Activated T-cell treated with anti-CD3 and anti-CD28 coated beads, Interleukin-2, amount 50 U/mL, for 4 hours (primary cell): ENCODE data around the gene ADCYAP1. TPM values are rescaled to one million over a fixed set of nuclear protein-coding genes. Genes with fewer than 3 reads are reported as not detected.

ENCODE experiments used
- ATAC-seq, 2 donors: fragments of 200-7000 bp; cut with Tn5 transposase; one replicate each; pipeline ENCODE4 v1.10.0; 2021
- DNase-seq: peaks from one replicate; pipeline ENCODE4 v3.0.0-alpha.2; 2020
- H3K27me3 Mint-ChIP-seq: one replicate; pipeline ENCODE4 v1.8.0; 2021; ENCODE audit warnings: low read depth, mixed read lengths
- H3K36me3 Mint-ChIP-seq: one replicate; pipeline ENCODE4 v1.8.0; 2022; ENCODE audit warnings: mixed read lengths; ENCODE audit not compliant: insufficient read depth
- H3K4me1 Mint-ChIP-seq: one replicate; pipeline ENCODE4 v1.8.0; 2021; ENCODE audit warnings: low read depth, mixed read lengths
- H3K4me3 Mint-ChIP-seq: one replicate; pipeline ENCODE4 v1.8.0; 2021; ENCODE audit warnings: mild to moderate bottlenecking, moderate library complexity, mixed read lengths
- H3K9me3 Mint-ChIP-seq: one replicate; pipeline ENCODE4 v1.8.0; 2021; ENCODE audit warnings: mixed read lengths
- total RNA-seq, 3 donors: library from RNA; stranded (reverse); gene quantifications; one replicate each; pipeline ENCODE4 v1.2.1, GENCODE V29; 2021

The ADCYAP1 gene
- total RNA-seq, 3 donors from 2014 or later = not detected

DNA sequence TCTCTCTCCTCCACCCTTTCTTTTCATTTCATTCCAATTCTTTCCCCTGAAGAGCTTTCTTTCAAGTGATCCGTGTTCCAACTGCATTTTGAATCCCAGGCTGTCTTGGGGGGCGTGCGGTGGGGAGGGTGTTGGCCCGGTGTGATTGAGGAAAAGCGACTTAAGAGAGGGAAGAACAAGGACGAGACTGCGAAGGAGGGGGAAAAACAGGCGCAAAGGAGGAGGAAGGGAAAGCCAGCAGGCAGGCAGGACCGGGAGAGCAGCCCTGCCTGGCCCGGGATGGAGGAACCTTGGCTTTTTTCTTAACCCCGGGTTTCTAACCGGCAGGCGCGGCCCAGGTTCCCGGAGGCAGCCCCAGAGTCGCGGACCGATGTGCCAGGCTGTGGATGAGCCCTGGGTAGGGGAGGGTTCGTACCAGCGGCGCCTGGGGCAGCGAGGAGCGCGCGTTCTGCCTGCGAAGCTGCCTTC lies 1.3 kb downstream of the ADCYAP1 start:
- Mint-ChIP-seq H3K9me3 (no peaks in the 10 kb centered on the region), H3K27me3 (peaks cover 78% of the 10 kb centered on the region), H3K4me1 (peaks cover 20% of the 10 kb centered on the region), H3K4me3 (no peak overlapping the region), H3K36me3 (peaks cover 1% of the 10 kb centered on the region)
- no peak for DNase-seq
- no peak for ATAC-seq

GRCh38 chr18:906416-907114 lies 1.9 kb downstream of the ADCYAP1 start:
- ATAC-seq (peak in 1 of 2 donors; percentile 18), DNase-seq (no peak)
- peaks cover 1% of the 10 kb centered on the region for H3K36me3 Mint-ChIP-seq
- no peak overlapping the region for H3K4me3 Mint-ChIP-seq
- H3K9me3 Mint-ChIP-seq = no peaks in the 10 kb centered on the region
- H3K4me1 Mint-ChIP-seq = peaks cover 20% of the 10 kb centered on the region
- peaks cover 79% of the 10 kb centered on the region for H3K27me3 Mint-ChIP-seq

DNA sequence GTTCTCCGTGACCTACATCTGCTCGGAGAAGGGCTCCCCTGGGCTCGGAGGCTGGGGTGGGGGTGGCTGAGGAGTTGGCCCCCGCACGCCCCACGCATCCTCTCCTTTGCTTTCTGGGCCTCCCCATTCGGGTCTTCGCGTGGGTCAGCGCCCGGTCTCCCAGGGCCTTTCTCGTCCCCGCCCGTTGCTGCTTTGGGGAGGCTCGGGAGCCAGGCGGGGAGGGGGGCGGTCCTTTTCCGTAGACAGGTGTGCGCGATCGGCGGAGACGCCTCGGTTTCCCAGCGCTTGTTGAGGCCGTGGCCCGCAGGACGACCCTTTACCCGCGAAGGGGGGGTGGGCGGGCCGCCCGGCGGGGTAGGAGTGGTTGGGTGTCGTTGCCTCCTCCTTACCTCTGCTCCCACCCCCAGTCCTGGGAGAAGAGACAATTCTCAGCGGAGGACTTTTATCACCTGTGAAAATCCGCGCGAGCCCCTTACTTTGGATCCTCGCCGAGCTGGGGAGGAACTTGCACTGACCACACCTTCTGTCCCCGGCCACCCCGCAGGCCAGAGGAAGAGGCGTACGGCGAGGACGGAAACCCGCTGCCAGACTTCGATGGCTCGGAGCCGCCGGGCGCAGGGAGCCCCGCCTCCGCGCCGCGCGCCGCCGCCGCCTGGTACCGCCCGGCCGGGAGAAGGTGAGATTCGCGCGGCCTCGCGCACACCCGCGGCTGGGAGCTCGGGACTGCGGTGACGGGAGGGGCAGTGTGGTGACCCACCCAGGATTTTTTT lies 2.6 kb downstream of the ADCYAP1 start:
- Mint-ChIP-seq H3K36me3 (peaks cover 1% of the 10 kb centered on the region), H3K27me3 (peaks cover 79% of the 10 kb centered on the region), H3K4me3 (peak overlapping the region; percentile 52), H3K9me3 (no peaks in the 10 kb centered on the region), H3K4me1 (peaks cover 20% of the 10 kb centered on the region)
- peak; percentile 45 to 65 for ATAC-seq
- no peak for DNase-seq

GRCh38 chr18:907885-908757 lies 3.5 kb downstream of the ADCYAP1 start:
- DNase-seq (no peak), ATAC-seq (peak in 1 of 2 donors; percentile 39)
- peaks cover 1% of the 10 kb centered on the region for H3K36me3 Mint-ChIP-seq
- peak overlapping the region; percentile 52 for H3K4me3 Mint-ChIP-seq
- H3K9me3 Mint-ChIP-seq = no peaks in the 10 kb centered on the region
- H3K4me1 Mint-ChIP-seq = peaks cover 20% of the 10 kb centered on the region
- peaks cover 76% of the 10 kb centered on the region for H3K27me3 Mint-ChIP-seq

DNA sequence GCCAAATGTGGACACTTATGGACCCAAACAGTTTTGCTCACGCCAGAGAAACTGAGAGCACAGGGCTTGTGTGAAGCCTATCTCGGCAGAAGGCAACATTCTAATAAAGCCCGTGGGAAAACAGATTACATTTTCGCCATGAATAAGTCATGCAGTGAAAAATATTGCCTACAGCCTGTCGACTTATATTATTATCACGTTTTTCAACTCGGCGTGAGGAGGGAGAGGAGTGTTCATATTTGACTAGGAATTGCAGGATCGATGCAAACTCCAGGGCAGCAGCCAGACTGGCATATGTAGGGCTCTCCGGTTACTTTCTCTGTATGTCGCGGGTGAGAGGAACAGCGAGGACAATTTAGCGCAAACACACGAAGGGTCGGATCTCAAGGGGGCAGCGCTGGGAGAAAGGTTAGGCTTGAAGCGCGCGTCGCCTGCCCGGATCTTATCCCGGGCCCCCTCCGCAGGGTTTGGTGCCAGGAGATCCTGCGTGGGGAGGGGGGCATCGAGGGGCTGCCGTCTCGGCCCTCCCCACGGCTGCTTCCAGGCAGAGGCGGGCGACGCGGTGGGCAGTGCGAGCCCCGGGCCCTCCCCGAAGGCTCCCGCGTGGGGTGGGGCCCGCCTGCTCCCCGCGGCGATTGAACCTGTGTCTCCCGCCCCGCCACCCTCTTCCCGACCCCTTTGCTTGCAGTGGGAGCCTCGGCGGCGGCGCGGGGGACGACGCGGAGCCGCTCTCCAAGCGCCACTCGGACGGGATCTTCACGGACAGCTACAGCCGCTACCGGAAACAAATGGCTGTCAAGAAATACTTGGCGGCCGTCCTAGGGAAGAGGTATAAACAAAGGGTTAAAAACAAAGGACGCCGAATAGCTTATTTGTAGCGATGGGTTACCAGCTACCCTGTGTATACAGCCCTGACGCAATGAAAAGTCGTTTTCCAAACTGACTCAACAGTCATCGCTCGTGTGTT lies 4.4 kb downstream of the ADCYAP1 start:
- ATAC-seq (no peak), DNase-seq (no peak)
- Mint-ChIP-seq H3K4me3 (peak overlapping the region; percentile 52), H3K4me1 (peaks cover 20% of the 10 kb centered on the region), H3K36me3 (peaks cover 1% of the 10 kb centered on the region), H3K9me3 (no peaks in the 10 kb centered on the region), H3K27me3 (peaks cover 74% of the 10 kb centered on the region)

- DNase-seq (no peak), ATAC-seq (no peak)
- Mint-ChIP-seq H3K36me3 (peaks cover 1% of the 10 kb centered on the region), H3K4me3 (no peak overlapping the region), H3K27me3 (peaks cover 66% of the 10 kb centered on the region), H3K9me3 (no peaks in the 10 kb centered on the region), H3K4me1 (peaks cover 20% of the 10 kb centered on the region)
Measured at GRCh38 chr18:910247-910646, 5.6 kb downstream of the ADCYAP1 start.

DNA sequence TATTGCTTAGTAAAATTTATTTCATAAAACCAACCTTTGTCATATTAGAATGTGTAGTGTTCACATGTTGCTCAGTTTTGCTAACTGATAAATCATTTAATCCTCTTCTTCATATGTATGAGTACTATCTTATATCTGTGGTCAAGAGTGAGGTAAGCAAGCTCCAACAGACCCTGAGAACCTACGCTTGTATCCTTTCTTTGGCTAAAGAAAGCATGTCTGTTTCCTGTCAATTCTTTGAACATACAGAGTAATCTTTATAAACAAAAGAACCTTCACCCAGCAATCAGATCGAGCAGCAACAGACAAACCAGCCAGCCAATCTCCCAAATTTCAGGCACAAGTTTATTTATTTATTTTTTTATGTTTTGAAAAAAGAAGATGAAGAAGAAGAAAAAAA lies 6.4 kb downstream of the ADCYAP1 start:
- no peaks in the 10 kb centered on the region for H3K9me3 Mint-ChIP-seq
- H3K4me1 Mint-ChIP-seq = peaks cover 16% of the 10 kb centered on the region
- DNase-seq (no peak), ATAC-seq (no peak)
- no peak overlapping the region for H3K4me3 Mint-ChIP-seq
- peaks cover 1% of the 10 kb centered on the region for H3K36me3 Mint-ChIP-seq
- peaks cover 63% of the 10 kb centered on the region for H3K27me3 Mint-ChIP-seq

GRCh38 chr18:911486-911885 lies 6.8 kb downstream of the ADCYAP1 start:
- Mint-ChIP-seq H3K9me3 (no peaks in the 10 kb centered on the region), H3K27me3 (peaks cover 59% of the 10 kb centered on the region), H3K4me3 (no peak overlapping the region), H3K36me3 (peaks cover 1% of the 10 kb centered on the region), H3K4me1 (peaks cover 14% of the 10 kb centered on the region)
- ATAC-seq = no peak
- DNase-seq = no peak

DNA sequence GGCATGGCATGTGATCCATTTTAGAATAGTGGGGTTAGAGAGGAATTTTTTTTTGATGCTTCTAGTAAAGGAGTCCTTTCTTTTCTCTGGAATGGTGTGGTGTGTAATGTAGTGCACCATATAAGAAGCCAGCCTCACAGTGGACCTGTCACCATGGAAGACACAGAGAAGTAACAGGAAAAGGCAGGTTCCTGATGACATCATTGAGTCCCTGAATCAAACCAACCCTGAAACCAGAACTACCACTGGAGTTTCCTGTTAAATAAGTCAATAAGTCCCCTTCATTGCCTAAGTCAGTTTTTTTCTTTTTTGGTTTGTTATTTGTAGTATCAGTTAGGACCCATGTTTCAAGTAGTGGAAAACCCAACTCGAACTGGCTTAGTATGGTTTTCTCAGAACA lies 11.9 kb downstream of the ADCYAP1 start:
- no peaks in the 10 kb centered on the region for H3K9me3 Mint-ChIP-seq
- H3K36me3 Mint-ChIP-seq = no peaks in the 10 kb centered on the region
- DNase-seq = no peak
- peaks cover 48% of the 10 kb centered on the region for H3K27me3 Mint-ChIP-seq
- no peaks in the 10 kb centered on the region for H3K4me1 Mint-ChIP-seq
- no peak overlapping the region for H3K4me3 Mint-ChIP-seq
- ATAC-seq = no peak

- H3K4me1 Mint-ChIP-seq = no peaks in the 10 kb centered on the region
- H3K36me3 Mint-ChIP-seq = no peaks in the 10 kb centered on the region
- H3K27me3 Mint-ChIP-seq = peaks cover 32% of the 10 kb centered on the region
- ATAC-seq = no peak
- no peak overlapping the region for H3K4me3 Mint-ChIP-seq
- no peak for DNase-seq
- no peaks in the 10 kb centered on the region for H3K9me3 Mint-ChIP-seq
Measured at GRCh38 chr18:919078-919477, 14.4 kb downstream of the ADCYAP1 start.

GRCh38 chr18:923144-923866 lies 18.6 kb downstream of the ADCYAP1 start:
- Mint-ChIP-seq H3K4me3 (no peak overlapping the region), H3K9me3 (no peaks in the 10 kb centered on the region), H3K4me1 (no peaks in the 10 kb centered on the region), H3K27me3 (peaks cover 17% of the 10 kb centered on the region), H3K36me3 (no peaks in the 10 kb centered on the region)
- DNase-seq = no peak
- ATAC-seq = no peak

- no peaks in the 10 kb centered on the region for H3K9me3 Mint-ChIP-seq
- H3K4me1 Mint-ChIP-seq = no peaks in the 10 kb centered on the region
- no peak for DNase-seq
- H3K4me3 Mint-ChIP-seq = no peak overlapping the region
- no peaks in the 10 kb centered on the region for H3K36me3 Mint-ChIP-seq
- H3K27me3 Mint-ChIP-seq = peaks cover 6% of the 10 kb centered on the region
- no peak for ATAC-seq
Measured at GRCh38 chr18:924987-925386, 20.3 kb downstream of the ADCYAP1 start.

DNA sequence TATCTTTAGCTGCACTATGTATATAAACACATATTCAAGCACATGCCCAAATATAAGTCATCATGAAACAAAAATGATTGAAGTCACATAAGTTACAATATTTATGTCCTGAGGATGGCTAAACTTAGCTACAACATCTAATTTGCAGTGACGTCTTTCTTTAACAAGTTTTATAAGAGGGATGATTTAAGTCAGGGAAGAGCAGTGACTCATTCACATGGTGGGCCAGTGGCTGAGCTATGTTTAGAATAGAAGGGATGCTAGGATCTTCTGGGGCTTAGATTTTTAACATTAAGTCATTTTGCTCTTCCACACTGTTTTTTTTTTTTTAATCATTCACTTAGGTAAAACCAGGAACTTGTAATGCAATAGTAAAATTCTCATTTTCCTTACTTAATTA lies 22.3 kb downstream of the ADCYAP1 start:
- ATAC-seq = no peak

More for the DNA sequence above, 22.3 kb downstream of the ADCYAP1 start:
- Mint-ChIP-seq H3K9me3 (no peaks in the 10 kb centered on the region), H3K27me3 (no peaks in the 10 kb centered on the region), H3K36me3 (no peaks in the 10 kb centered on the region), H3K4me3 (no peak overlapping the region), H3K4me1 (no peaks in the 10 kb centered on the region)
- no peak for DNase-seq
